GM08714 (cell line): Measurements from ENCODE around the gene FKBP3.

Experiments used
- H3K4me3 ChIP-seq: fragments of 200-500 bp; sonication (Bioruptor generic); 2 replicates; pipeline ENCODE4 v1.5.1; 2014; ENCODE audit warnings: mild to moderate bottlenecking, low read length, inconsistent platforms
- ZNF274 ChIP-seq: IDR thresholded peaks from 2 replicates; pipeline ENCODE4 v1.6.1; 2012; ENCODE audit warnings: mild to moderate bottlenecking, low read depth, low read length

The FKBP3 gene

GRCh38 chr14:45135156-45135555 lies 875 bp upstream of the FKBP3 start:
- H3K4me3 ChIP-seq, result peak overlapping the region; percentile 89
- no peak for TF ChIP-seq ZNF274

DNA sequence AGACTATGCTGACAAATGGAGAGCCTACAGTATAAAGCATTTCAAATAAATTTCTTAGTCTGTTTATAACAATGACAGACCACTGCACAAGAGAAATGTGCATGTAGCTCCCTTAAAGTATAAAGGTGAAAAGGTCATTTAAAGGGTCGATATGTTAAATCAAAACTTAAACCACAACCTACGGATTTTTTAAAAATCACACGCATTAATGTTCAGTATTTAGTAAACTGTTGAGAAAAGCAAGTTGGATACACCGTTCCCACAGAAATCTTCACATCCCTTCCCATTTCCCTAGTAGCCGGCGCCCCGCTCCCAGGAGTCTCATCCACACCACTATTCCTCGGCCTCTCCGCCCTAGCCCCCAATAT lies 614 bp downstream of the FKBP3 start:
- TF ChIP-seq ZNF274, result no peak
- peak overlapping the region; percentile 96 for H3K4me3 ChIP-seq

GRCh38 chr14:45128963-45129629 lies 5.2 kb downstream of the FKBP3 start:
- TF ChIP-seq ZNF274, result no peak
- no peak overlapping the region for H3K4me3 ChIP-seq

- H3K4me3 ChIP-seq, result no peak overlapping the region
- no peak for TF ChIP-seq ZNF274
Measured at GRCh38 chr14:45125754-45126153, 8.5 kb downstream of the FKBP3 start.

DNA sequence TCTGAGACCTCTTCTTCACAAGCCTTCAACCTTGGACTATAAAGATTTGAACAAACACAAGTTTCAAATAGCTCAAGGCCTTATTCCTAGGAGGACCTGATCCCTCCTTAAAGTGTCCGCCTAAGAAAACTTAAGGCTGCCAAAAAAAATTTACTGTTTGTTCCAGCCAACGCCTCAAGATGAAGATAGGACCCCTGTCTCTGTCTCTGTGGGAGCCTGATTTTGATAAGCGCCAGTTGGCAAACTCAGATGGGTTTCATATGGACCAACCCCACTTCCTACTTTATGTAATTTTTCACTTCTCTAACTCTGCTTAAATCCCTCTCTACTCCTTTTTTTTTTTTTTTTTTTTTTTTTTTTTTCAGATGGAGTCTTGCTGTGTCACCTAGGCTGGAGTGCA lies 11.0 kb downstream of the FKBP3 start:
- no peak for TF ChIP-seq ZNF274
- H3K4me3 ChIP-seq, result no peak overlapping the region

DNA sequence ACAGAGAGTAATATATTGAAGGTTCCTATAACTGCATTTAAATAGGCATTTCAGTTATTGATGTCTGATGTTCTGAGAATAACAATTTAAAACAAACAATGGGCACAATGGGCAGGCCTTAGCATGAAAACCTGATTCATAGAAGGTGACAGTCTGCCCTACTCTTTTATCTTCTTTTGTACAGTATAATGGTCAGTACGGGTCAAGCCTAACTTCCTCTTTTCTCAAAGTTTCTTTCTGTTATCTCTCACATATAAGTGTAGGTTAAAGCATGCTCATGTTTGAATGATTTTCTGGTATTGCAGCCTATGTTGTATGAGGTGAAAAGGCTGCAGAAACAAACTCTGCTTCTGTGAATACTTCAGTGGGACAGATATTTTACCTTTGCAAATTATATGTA lies 14.2 kb downstream of the FKBP3 start:
- no peak for TF ChIP-seq ZNF274
- H3K4me3 ChIP-seq, result no peak overlapping the region

- TF ChIP-seq ZNF274, result no peak
- no peak overlapping the region for H3K4me3 ChIP-seq
Measured at GRCh38 chr14:45118594-45118993, 15.7 kb downstream of the FKBP3 start.

DNA sequence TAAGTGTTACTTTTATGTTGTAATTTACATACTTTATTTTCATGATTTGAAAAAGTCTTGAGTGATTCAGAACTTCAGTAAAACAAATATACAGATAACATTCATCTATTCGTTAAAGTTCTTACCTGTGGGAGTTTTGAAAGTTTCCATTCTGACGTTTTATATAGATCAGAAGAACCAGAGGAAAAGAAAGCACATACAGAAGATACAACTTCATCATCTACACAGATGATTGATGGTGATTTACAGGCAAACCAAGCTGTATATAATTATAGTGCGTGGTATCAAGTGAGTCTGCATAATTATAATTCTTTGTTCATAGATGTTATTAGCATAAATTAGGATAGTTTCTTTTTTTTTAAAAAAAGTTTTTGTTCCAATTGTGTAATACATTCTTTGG lies 20.0 kb downstream of the FKBP3 start:
- TF ChIP-seq ZNF274, result no peak
- no peak overlapping the region for H3K4me3 ChIP-seq

DNA sequence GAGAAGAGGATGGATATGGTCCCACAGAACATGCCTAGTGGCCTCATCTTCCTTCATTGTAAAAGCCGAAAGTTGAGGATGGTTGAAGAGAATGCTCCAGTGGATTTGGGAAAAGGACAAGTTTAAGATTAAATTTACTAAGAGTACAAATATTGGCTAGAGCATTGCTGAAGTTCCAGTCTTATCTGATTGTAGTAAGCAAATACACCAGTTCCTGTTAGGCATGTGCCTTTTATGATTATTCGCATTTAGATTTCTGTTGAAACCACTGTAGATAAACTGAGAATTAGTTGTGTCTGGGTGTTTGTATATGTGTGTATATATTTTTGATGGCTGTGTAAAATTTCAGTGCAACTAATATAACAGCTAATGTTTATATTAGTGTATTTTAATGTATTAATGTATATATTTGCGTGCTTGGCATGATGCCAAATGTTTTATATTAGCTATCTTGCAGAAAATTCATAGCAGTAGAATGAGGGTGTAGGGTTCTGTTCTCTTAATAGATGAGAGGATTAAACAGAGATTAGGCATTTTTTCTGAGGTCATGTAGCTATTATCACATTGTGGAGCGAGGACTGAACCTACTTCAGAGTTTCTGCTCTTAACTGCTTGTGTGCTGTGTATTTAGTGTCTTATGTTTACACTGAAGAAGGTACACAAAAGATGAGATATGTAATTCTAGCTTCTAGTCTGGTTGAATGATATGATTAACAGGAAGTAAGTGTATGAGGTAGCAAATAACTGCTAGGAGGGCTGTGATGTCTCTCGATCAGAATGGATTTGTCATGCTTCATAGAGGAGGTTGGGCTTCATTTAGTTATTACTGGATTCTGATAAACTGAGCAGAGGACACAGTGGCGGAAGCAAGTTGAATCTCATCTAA lies 21.1 kb downstream of the FKBP3 start:
- no peak overlapping the region for H3K4me3 ChIP-seq
- no peak for TF ChIP-seq ZNF274

GRCh38 chr14:45104561-45104960 lies 29.7 kb downstream of the FKBP3 start:
- TF ChIP-seq ZNF274, result no peak
- no peak overlapping the region for H3K4me3 ChIP-seq

- H3K4me3 ChIP-seq, result no peak overlapping the region
- no peak for TF ChIP-seq ZNF274
Measured at GRCh38 chr14:45103806-45104205, 30.5 kb downstream of the FKBP3 start.

DNA sequence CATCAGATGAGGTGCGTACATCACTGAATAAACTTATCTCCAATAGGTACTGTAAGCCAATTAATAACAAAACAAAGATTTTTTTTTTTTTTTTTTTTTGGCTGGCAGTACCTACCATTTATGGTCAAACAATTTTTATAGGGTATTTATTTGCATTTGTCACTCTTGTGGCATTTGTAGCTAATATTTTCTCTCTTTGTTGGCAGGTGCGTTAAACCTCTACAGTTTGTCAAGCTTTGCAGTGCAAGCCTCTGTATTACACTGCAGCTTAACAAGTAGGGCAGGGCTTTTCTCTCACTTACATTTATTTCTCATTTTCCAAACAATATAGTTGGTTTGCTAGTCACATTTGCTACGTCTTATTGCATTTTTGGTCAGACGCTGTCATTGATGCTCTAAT lies 38.1 kb downstream of the FKBP3 start:
- H3K4me3 ChIP-seq, result no peak overlapping the region
- TF ChIP-seq ZNF274, result no peak

DNA sequence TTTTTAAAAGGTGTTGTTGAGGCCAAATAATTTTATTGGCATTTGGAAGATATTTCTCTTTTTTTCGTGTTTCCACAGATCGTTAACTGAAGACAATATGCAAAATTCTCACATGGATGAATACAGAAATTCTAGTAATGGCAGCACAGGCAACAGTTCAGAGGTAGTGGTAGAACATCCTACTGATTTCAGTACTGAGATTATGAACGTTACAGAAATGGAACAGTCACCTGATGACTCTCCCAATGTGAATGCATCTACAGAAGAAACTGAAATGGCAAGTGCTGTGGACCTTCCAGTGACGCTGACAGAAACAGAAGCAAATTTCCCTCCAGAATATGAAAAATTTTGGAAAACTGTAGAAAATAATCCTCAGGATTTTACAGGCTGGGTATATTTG lies 39.1 kb downstream of the FKBP3 start:
- no peak overlapping the region for H3K4me3 ChIP-seq
- no peak for TF ChIP-seq ZNF274

GRCh38 chr14:45094275-45094674 lies 40.0 kb downstream of the FKBP3 start:
- H3K4me3 ChIP-seq, result no peak overlapping the region
- no peak for TF ChIP-seq ZNF274

DNA sequence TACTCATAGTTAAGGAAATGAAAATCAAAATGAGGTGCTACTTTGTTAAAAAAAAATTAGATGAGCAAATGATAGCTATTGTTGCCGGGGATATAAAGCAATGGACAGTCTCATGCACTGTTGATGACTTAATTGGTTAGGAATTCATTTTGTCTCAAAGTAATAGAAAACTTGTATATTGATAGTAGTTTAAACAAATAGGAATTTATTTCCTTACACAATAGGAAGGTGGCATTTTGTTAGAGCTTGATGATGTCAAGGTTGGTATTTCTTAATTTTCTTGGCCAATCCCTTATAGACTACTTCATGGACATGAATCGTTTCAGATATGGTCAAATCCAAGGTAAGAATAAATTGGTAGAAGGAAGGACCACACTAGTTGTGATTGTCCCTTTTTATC lies 42.6 kb downstream of the FKBP3 start:
- no peak for TF ChIP-seq ZNF274
- H3K4me3 ChIP-seq, result no peak overlapping the region
